Keratinocyte (primary cell): ENCODE data around the gene TBCD. TPM values are rescaled to one million over a fixed set of nuclear protein-coding genes. Genes with fewer than 3 reads are reported as not detected.

ENCODE experiments used
- DNase-seq: peaks from one replicate; pipeline ENCODE4 v3.0.0-alpha.2; 2011; ENCODE audit warnings: low read depth, missing footprints, low spot score
- FAIRE-seq: peaks from 2 replicates; lab custom pipeline; 2011; peaks lifted over from hg19 to GRCh38; lab: Jason Lieb, UNC
- H2AFZ ChIP-seq: 2 replicates; pipeline ENCODE4 v1.6.0; 2012; ENCODE audit warnings: low read length, control low read depth, inconsistent platforms; ENCODE audit not compliant: control insufficient read depth
- H3K27ac ChIP-seq: 2 replicates; pipeline ENCODE4 v1.5.1; 2011; ENCODE audit warnings: low read length; ENCODE audit not compliant: control insufficient read depth, insufficient read depth
- H3K27me3 ChIP-seq: 3 replicates; pipeline ENCODE4 v1.6.0; 2011; ENCODE audit warnings: low read length; ENCODE audit not compliant: control insufficient read depth, insufficient read depth; ENCODE audit errors: extremely low read depth
- H3K36me3 ChIP-seq, 2 experiments: 2 replicates in 1 of 2; 3 replicates in 1 of 2; pipeline ENCODE4 v1.5.1; 2011; ENCODE audit warnings: low read length in 2 of 2, mild to moderate bottlenecking in 1 of 2; ENCODE audit not compliant: control insufficient read depth in 2 of 2, insufficient read depth in 2 of 2; ENCODE audit errors: extremely low read depth in 1 of 2
- H3K4me1 ChIP-seq: 3 replicates; pipeline ENCODE4 v1.5.1; 2011; ENCODE audit warnings: low read length; ENCODE audit not compliant: control insufficient read depth, insufficient read depth; ENCODE audit errors: extremely low read depth
- H3K4me2 ChIP-seq: 3 replicates; pipeline ENCODE4 v1.6.0; 2011; ENCODE audit warnings: low read depth, low read length; ENCODE audit not compliant: control insufficient read depth, insufficient read depth; ENCODE audit errors: extremely low read depth
- H3K4me3 ChIP-seq, 3 experiments: fragments of 200-600 bp in 1 of 3; sonication (generic) in 1 of 3; 2 replicates in 2 of 3; 3 replicates in 1 of 3; pipeline ENCODE4 v1.5.1; 2011 to 2016; ENCODE audit warnings: low read length in 3 of 3, mild to moderate bottlenecking in 3 of 3, control low read depth in 2 of 3, inconsistent platforms in 1 of 3, low read depth in 1 of 3, mixed read lengths in 1 of 3, mixed run types in 1 of 3, moderate library complexity in 1 of 3; ENCODE audit not compliant: control insufficient read depth in 2 of 3, insufficient read depth in 2 of 3; ENCODE audit errors: extremely low read depth in 1 of 3
- H3K79me2 ChIP-seq: 2 replicates; pipeline ENCODE4 v1.6.0; 2012; ENCODE audit warnings: low read length; ENCODE audit not compliant: control insufficient read depth, insufficient read depth
- H3K9ac ChIP-seq: 3 replicates; pipeline ENCODE4 v1.6.0; 2011; ENCODE audit warnings: low read length; ENCODE audit not compliant: control insufficient read depth, insufficient read depth; ENCODE audit errors: extremely low read depth
- H3K9me1 ChIP-seq: 3 replicates; pipeline ENCODE4 v1.6.0; 2011; ENCODE audit warnings: low read length; ENCODE audit not compliant: control insufficient read depth, insufficient read depth; ENCODE audit errors: extremely low read depth
- H3K9me3 ChIP-seq: 2 replicates; pipeline ENCODE4 v1.5.1; 2012; ENCODE audit warnings: low read depth, low read length; ENCODE audit not compliant: control insufficient read depth
- H4K20me1 ChIP-seq: 3 replicates; pipeline ENCODE4 v1.6.0; 2011; ENCODE audit warnings: low read length; ENCODE audit not compliant: control insufficient read depth, insufficient read depth; ENCODE audit errors: extremely low read depth
- CTCF ChIP-seq, 3 experiments: IDR thresholded peaks in 1 of 3; conservative IDR thresholded peaks in 1 of 3; optimal IDR thresholded peaks in 1 of 3; 2 replicates in 2 of 3; 3 replicates in 1 of 3; pipeline versions ENCODE3 to v1.5.1; 2011; ENCODE audit warnings: low read length in 3 of 3, mild to moderate bottlenecking in 3 of 3, moderate library complexity in 2 of 3, control low read depth in 1 of 3, inconsistent platforms in 1 of 3; ENCODE audit not compliant: insufficient read depth in 2 of 3; ENCODE audit errors: extremely low read depth in 1 of 3
- EZH2 ChIP-seq: IDR thresholded peaks from one replicate; pipeline ENCODE4 v1.6.1; 2012; ENCODE audit warnings: inconsistent platforms, mild to moderate bottlenecking, low read length, moderate library complexity
- dilution Hi-C: fragments of 300-500 bp; cut with MboI; formaldehyde crosslinking; loops from one replicate; pipeline ENCODE4 v1.7.0; 2020; ENCODE audit warnings: low sequenced_read_pairs; ENCODE audit not compliant: extremely low pct_ligation_motif_present
- polyA plus RNA-seq, 5 experiments: library from polyadenylated mRNA; depleted of rRNA in 3 of 5; stranded (reverse) in 3 of 5; stranded (forward) in 1 of 5; unstranded in 1 of 5; fragments of >200 nt; gene quantifications; 1 replicate in 1 of 5; 2 replicates in 3 of 5; 3 replicates in 1 of 5; pipeline versions ENCODE4 v1.2.1 to v1.2.3, GENCODE V29; 2011 to 2012; ENCODE audit warnings: missing spikeins in 2 of 5, low read depth in 1 of 5, low replicate concordance in 1 of 5

The TBCD gene
- polyA plus RNA-seq, 1 donor (not counting 4 experiments of a cell fraction or from before 2014, with no cell fraction given), result 36.2 TPM

- TF ChIP-seq EZH2 (no peak), CTCF (optimal IDR thresholded peaks at IDR 0.05 in 1 of 3, IDR thresholded peaks at IDR 0.05 in 1 of 3, conservative IDR thresholded peaks at IDR 0.05 in 1 of 3; ENCODE audit: extremely low read depth in 1 of 3, insufficient read depth in 2 of 3, low read length in 3 of 3) (no peak)
- no peak overlapping the region for H2AFZ ChIP-seq
- no peaks in the 10 kb centered on the region for H3K27me3 ChIP-seq
- H3K4me2 ChIP-seq, result no peak overlapping the region
- H3K9me1 ChIP-seq, result peaks cover 3% of the 10 kb centered on the region
- no peak for DNase-seq
- peaks cover 36% of the 10 kb centered on the region for H3K79me2 ChIP-seq
- H4K20me1 ChIP-seq, result peaks cover 13% of the 10 kb centered on the region
- no peaks in the 10 kb centered on the region for H3K9me3 ChIP-seq
- H3K9ac ChIP-seq, result no peak overlapping the region
- H3K4me1 ChIP-seq, result peaks cover 20% of the 10 kb centered on the region
- dilution Hi-C loops, result no loop called here
- H3K36me3 ChIP-seq, result peaks cover 5 to 9% of the 10 kb centered on the region in 2 experiments
- FAIRE-seq, result no peak
- no peak overlapping the region for H3K4me3 ChIP-seq
- peak overlapping the region; percentile 95 for H3K27ac ChIP-seq
Measured at GRCh38 chr17:82788206-82789001, 36.5 kb downstream of the TBCD start.

GRCh38 chr17:82789051-82789592, 37.3 kb downstream of the TBCD start:
- FAIRE-seq, result no peak
- Histone ChIP-seq H3K4me2 (no peak overlapping the region), H3K4me1 (peaks cover 20% of the 10 kb centered on the region), H2AFZ (no peak overlapping the region), H3K27me3 (no peaks in the 10 kb centered on the region), H3K9ac (no peak overlapping the region), H3K79me2 (peaks cover 40% of the 10 kb centered on the region), H3K27ac (no peak overlapping the region), H3K9me1 (peaks cover 3% of the 10 kb centered on the region), H3K4me3 (no peak overlapping the region), H3K36me3 (peaks cover 3 to 9% of the 10 kb centered on the region in 2 experiments), H3K9me3 (no peaks in the 10 kb centered on the region), H4K20me1 (peaks cover 13% of the 10 kb centered on the region)
- dilution Hi-C loops, result no loop called here
- DNase-seq, result no peak
- TF ChIP-seq CTCF (optimal IDR thresholded peaks at IDR 0.05 in 1 of 3, IDR thresholded peaks at IDR 0.05 in 1 of 3, conservative IDR thresholded peaks at IDR 0.05 in 1 of 3; ENCODE audit: extremely low read depth in 1 of 3, insufficient read depth in 2 of 3, low read length in 3 of 3) (no peak), EZH2 (no peak)
